ENCODE data around the gene ECEL1. TPM values are rescaled to one million over a fixed set of nuclear protein-coding genes. Genes with fewer than 3 reads are reported as not detected.

ECEL1 gene
- polyA plus RNA-seq, 3 donors: 7.8 to 13.7 (median 8.6) TPM

- no peak for DNase-seq (ENCODE audit: low read depth in 3 of 3, low spot score in 2 of 3)
Measured at GRCh38 chr2:232502511-232502910, 14.9 kb upstream of the ECEL1 start.

DNA sequence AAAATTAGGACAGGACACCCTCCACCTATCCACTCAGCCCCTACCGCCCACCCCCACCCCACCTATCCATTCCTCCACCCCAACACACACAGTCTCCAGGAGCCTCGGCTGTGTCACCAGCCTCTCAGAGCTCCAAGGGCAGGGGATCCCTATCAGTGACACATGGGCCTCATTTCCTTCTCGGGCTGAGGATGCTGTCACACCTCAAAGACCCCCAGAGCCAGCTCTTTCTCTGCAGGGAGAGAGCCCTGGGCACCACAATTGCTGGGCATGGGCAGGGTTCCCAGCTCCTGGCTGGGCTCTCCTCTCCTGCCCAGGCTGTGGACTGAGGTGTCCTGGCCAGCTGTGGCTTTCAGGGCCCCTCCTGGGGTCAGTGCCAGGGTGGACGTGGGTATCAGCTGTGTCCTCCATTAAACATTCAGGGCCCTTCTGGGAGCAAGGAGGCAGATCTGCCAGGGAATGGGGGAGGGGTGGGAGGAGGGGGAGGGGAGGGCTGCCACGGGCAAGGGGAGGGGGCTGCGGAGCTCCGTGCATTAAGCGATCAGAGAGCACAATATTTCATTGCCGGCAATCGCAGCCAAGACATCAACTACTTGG, 14.3 kb upstream of the ECEL1 start:
- no peak for DNase-seq (ENCODE audit: low read depth in 3 of 3, low spot score in 2 of 3)

- no peak for DNase-seq (ENCODE audit: low read depth in 3 of 3, low spot score in 2 of 3)
Measured at GRCh38 chr2:232501331-232501771, 13.7 kb upstream of the ECEL1 start.

- DNase-seq (ENCODE audit: low read depth in 3 of 3, low spot score in 2 of 3): no peak
Measured at GRCh38 chr2:232498452-232498851, 10.8 kb upstream of the ECEL1 start.

DNA sequence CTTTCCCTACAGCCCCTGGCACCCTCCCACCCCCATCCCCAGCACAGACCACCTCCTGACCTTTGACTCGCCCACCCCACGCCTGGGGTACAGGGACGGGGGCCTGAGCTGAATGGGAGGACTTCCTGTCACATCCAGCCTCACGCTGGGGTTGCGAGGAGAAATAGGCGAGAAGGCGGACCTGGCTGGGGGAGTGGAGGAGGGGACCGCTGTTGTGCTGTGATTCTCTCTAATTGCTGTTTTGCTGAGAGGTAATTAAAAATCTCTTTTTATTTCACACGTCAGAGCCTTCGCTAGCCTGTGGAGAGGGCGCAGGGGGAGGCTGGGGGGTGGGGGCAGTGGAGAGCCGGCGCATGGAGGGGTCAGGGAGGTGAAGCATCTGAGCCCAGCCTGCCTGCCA, 9.7 kb upstream of the ECEL1 start:
- DNase-seq (ENCODE audit: low read depth in 3 of 3, low spot score in 2 of 3): no peak

DNA sequence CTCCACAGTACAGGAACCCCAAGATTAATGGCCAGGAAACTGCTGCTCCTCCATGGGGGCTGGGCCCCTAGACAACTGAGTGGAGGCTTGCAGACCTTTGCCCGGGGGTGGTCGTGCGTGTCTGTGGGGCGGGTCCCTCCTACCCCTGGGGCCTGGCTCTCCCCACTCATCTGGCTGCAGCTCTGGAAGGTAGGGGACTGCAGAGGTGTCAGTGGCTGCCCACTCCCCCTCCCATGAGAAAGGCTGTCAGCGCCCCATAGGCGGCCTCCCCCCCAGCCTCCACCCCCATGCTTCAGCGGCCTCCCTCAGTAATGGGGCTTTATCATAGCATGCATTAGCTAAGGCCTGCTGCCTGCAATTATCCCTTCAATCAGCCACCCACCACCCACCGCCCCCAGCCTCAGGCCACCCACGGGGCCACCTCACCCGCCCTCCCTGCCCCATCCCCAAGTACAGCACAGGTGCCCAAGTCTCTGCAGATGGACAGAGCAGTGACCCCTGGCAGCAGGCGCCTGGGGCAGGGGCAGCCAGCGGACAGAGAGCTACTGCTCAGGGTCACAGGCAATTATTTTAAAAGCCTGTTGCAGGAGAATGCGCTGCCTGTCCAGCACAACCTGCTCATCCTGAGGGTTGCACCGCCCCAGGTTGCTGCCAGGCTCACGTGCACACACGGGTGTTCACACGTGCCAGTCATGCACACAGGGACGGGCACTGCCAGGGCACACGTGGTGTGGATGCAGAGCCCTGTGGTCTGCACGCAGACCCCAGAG, 9.1 kb upstream of the ECEL1 start:
- DNase-seq (ENCODE audit: low read depth in 3 of 3, low spot score in 2 of 3): no peak

GRCh38 chr2:232495292-232495691, 7.7 kb upstream of the ECEL1 start:
- DNase-seq (ENCODE audit: low read depth in 3 of 3, low spot score in 2 of 3): no peak

DNA sequence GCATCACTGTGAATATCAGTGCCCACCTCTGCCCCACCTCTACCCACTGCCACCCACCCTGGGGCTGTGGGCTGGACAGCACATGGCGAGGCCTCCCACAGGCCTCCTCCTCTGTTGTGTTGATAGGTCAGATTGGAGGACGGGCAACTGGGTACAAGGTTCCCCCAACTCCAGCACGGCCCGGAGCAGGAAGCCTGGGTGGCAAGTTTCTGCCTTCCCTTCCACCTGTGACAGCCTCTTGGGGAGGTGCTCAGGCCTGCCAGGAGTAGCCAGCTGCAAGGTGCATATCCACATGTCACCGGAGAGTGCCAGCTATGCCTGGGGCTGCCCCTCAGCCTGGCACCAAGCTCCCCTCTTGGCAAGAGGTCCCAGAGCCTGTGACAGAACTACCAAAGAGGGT, 6.9 kb upstream of the ECEL1 start:
- no peak for DNase-seq (ENCODE audit: low read depth in 3 of 3, low spot score in 2 of 3)

DNA sequence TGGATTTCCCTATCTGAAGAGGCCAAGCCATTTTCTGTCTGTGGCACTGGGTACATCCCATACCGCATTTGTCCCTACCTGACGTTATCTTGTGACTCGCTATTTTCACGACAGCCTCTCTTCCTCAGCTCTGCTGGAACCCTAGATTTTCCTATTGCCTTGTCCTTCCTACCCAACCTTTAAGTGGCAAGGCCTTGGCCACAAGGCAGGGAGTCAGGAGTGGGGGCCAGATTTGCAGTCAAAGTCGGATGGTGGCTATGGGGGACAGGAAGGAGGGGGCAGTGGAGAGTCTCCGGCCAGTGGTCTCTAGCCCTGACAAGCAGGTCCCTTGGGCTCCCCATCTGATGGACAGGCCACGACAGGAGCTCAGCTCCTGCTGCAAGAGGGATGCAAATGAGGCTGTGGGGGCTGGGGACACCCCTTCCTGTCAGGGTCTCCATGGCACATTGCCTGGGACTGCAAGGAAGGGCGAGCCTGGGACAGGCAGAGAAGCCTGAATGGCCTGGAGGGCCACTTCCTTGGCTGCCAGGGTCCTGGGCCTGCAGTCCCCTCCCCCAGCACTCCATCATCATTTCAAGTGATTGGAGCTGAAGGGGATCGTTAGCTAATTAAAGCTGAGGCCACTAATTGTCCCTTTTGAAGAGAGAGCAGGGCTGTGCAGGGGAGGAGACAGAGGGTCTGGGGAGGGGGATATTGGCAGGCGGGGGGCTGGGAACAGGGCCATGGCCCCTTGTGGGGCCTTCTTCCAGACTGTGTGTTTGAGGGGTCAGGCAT, 6.3 kb upstream of the ECEL1 start:
- no peak for DNase-seq (ENCODE audit: low read depth in 3 of 3, low spot score in 2 of 3)

GRCh38 chr2:232492963-232493700, 5.5 kb upstream of the ECEL1 start:
- DNase-seq (ENCODE audit: low read depth in 3 of 3, low spot score in 2 of 3): no peak

- DNase-seq (ENCODE audit: low read depth in 3 of 3, low spot score in 2 of 3): no peak
Measured at GRCh38 chr2:232492236-232492848, 4.7 kb upstream of the ECEL1 start.

- no peak for DNase-seq (ENCODE audit: low read depth in 3 of 3, low spot score in 2 of 3)
Measured at GRCh38 chr2:232491139-232491780, 3.6 kb upstream of the ECEL1 start.

DNA sequence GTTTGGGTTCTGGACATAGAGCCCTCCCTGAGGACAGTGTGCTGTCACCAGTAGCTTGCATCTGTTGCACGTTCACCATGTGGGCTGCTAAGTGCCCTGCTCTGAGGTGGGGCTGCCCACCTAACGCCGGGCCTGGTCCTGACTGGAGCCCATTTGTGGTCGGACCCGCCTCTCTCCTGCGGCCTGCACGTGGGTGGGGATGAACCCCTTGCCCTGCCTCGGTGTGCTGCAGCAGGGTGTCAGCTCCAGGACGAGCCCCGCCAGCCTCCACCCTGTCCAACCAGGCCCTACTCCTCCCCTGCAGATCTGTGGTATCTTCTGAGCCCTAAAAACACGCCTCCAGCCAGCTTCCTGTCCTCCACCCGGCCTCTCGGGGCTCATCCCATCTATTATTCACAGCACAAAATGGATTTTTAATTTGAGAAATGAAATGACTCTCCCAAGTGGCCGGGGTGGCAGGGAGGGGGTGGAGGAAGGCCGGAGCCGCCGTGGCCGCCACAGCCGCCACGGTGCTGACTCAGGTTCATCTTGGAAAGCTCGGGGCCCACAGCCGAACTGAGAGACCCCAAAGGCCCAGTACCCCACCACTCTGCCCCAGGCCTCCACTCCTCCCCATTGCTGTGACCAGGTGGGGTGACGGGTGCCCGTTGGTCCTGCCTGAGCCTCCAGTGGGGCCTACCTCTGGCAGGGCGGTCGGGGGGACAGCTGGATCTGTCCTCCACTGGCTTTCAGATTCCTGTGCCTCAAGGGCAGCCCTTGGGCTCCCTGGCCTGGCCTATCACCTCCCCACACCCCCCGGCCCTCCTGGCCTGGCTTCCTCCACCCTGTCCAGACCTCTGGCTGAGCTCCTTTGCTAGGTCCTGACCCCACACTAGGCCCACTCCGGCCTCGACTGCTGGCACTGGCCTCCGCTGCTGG, 2.8 kb upstream of the ECEL1 start:
- DNase-seq (ENCODE audit: low read depth in 3 of 3, low spot score in 2 of 3): no peak

DNA sequence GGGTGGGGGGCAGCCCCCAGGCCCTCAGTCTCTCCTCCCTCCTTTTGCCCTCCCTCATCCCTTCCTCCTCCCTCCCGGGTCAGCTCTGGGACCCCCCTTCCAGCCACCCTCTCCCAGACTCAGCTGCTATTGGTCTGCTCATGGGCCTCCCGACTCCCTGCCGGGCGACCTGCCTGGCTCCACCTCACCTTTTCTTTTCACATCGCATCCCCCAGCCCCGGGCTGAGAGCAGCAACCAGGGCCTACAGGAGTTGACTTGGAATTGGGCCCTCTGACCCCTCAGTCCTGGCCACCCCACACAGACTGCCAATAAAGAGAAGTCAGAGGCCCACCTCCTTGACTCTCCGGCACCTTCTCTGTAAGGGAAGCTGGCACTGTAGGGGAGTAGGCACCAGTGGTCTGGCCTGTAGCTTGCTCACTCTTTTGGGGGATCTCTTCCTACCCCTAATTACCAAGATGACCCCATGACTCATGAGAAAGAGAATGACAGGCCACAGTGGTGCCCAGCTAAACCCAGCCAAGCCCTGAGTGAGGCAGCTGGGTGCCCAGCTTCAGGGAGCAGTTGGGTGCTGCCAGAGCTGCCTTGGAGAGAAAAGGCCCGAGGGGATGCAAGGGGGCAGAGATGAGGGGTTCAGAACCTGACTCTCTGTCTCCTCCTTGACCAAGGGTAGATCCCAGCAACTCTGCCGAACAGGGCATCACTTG, 2.0 kb upstream of the ECEL1 start:
- no peak for DNase-seq (ENCODE audit: low read depth in 3 of 3, low spot score in 2 of 3)

DNA sequence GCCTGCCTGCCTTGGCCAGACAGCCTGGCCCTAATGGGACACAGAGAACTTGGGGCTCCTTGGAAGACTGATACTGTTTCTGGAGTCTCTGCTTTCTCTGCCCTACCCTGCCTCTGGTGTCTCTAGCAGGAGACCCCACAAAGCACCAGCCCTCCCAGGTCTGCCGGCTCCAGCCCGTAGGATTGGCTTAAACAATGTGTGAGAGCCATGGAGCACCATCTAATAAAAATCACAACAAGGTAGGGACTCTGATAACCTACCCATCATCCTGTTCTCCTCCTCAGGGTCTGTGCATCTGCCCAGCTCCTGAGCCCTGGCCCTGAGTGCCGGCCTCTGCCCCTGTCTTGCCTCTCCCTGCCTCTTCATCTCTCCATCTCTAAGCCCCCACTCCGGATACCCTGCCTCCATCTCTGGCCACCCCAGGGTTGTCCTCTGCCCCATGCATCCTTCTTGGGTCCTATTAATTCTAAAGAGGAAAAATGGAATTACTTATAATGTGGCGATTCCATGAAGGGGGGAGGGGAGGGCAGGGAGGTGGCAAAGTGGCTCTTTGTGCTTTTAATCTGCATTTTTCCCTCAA, 1.2 kb upstream of the ECEL1 start:
- DNase-seq (ENCODE audit: low read depth in 3 of 3, low spot score in 2 of 3): no peak

DNA sequence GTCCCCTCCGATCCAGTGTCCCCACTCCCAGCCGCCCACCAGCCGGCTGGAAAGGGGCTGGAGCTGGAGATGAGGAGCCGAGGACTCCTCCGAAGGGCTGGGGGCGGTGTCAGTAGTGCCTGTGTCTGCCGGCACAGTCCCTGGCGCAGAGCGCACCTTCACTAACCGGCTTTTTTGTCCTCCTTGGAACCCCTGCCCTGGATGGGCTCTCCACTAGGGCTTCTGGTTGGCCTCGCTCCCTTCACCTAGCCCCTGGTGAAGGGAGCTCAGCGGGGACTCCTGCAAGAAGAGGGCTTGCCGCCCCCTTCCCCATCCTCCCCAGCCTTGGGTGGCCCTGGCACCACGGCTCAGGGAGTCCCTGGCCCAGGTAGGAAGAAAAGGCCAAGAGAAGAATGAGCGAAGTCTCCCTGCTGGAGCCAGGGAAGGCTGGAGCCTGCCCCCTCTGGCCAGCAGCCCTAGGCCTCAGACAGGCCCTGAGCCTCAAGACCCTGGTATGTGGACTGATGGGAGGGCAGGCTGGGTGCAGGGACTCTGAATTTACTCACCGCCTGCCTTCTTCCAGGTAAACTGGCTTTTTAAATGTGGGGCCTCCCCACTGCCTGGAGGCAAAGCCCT, 570 bp upstream of the ECEL1 start:
- no peak for DNase-seq (ENCODE audit: low read depth in 3 of 3, low spot score in 2 of 3)

DNA sequence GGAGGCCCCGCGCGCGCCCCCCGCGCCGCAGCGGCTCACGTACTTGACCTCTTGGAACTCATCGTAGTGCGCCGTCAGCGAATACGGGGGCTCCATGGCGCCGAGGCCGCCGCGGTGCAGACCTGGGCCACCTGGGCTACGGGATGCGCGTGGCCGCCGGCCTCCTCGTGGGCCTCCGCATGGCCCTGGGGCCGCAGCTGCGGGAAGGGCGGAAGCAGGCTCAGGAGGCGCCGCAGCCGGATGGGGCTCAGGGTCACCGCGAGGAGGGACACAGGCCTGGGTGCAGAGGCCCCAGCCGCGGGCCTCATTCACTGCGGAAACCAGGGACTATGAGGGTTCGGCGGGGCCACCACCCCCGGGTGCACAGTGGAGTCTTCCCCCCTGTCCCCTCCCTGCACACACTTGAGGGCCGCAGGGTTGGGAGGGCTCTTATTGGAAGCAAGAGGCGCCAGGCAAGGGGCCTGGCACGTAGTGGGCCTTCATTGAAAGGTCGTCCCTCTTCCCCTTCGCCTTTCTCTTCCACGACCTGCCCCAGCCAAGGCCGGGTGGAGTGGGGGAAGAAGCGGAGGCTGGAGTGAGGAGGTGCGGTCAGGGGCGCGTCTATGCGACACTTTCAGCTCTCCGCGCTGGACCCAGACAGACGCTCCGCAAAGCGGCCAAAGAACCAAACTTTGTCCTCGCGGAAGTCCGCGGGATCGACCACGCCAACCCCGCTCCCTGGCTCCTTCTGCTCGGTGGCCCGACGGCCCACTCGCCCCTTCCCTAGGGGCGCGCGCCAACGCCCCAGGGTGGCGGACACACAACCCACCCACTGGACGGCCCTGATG, 863 bp downstream of the ECEL1 start:
- DNase-seq (ENCODE audit: low read depth in 3 of 3, low spot score in 2 of 3): no peak
